Measurements from ENCODE around the gene PPP6R2.
A peak's percentile ranks its signal among the peaks of the same experiment; 100 is the strongest.

PPP6R2 gene

DNA sequence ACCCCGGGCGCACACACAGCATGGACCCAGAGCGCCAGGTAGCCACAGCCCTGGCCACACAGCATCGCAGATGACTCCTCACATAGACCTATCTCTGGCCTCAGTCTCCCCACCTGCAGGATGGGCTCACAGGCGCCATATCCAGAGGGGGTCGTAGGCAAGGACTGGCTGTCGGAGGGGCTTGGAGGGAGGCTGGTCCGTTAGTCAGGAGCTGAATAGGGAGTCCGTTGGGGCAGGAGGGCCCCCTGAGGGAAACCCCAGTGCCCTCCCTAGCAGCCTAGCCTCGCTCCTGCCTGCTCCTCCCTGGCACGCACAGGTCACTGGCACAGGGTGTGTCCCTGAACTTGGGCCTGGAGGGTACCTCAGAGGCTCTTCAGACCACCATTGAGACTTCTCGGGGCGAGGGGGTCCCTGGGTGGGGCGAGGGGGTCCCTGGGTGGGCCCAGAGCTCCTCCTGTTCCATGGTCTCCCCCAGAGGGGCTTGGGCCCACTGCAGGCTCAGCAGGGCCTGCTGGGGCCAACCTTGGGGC lies 37.7 kb upstream of the PPP6R2 start:
- no peak for DNase-seq (ENCODE audit: low read depth)

- DNase-seq (ENCODE audit: low read depth) = no peak
These were observed 37.1 kb upstream of the PPP6R2 start for GRCh38 chr22:50305923-50306566.

DNA sequence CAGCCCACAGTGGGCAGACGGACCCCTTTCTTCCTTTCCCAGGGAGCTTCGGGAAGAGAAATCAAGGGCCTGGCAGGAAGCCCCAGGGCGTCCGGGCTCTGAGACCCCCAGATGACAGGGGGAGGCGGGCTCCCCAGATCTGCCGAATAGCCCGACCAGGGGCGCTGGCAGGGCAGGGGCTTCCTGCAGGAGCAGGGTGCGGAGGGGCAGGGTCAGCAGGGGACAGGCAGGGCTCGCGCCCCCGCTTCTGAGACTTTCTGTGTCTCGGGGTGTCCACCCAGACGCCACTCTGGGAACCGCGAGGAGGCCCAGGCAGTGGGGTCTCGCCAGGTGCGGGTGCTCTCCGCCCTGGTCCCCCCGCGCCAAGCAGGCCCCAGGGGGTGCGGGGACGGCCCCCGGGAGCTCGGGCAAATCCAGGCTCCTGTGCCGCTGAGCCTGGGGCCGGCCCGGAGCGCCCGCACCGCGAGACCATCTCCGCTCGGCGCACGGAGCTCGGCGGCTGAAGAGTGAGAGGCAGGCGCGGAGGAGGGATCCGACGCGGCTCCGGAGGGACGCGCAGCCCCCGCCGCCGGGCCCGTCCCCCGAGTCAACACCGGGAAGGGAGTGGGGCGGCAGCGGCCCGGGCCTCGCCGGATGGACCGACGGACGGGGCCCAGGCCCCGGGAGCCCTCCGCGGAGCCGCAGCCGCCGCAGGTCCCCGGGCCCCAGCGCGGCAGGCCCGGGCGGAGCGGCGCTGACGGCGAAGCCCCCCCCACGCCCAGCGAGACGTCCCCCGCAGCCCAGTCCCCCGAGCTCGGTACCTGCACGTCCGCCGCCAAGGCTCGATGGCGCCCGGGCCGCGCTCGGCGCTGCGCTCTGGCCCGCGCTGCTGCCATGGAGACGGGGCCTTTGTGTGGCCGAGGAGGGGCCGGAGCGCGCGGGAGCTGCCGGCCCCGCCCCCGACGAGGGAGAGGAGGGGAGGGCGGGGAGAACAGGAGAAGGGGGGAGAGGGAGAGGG lies 36.1 kb upstream of the PPP6R2 start, which contains the start of gene PLXNB2:
PLXNB2 (minus strand) TSS at position 894 of the 997 bp plus-strand sequence. CDS start 17,062 bp downstream, outside the sequence.
- no peak for DNase-seq (ENCODE audit: low read depth)

GRCh38 chr22:50307890-50308596 lies 35.1 kb upstream of the PPP6R2 start:
- DNase-seq (ENCODE audit: low read depth) = no peak

- no peak for DNase-seq (ENCODE audit: low read depth)
These were observed 34.6 kb upstream of the PPP6R2 start for GRCh38 chr22:50308597-50308935.

GRCh38 chr22:50308986-50309600 lies 34.0 kb upstream of the PPP6R2 start:
- DNase-seq (ENCODE audit: low read depth) = no peak

DNA sequence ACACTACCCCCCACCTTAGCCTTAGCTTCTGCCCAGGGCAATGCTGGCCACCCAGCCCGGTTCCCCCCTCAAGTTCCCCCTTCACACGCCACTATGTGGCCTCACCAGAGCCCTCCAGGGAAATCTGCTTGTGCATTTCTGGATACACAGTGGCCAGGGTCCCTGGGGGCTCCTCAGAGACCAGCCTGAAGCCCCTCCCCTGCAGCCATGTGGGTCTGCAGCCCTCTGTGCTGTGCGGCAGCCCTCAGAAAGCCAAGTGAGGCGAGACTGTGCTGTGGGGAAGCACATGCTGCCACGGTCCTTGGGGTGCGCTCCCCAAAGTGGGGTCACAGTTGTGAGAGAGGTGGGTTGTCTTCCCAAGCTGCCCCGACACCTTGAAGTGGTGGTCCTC lies 33.5 kb upstream of the PPP6R2 start:
- DNase-seq (ENCODE audit: low read depth) = no peak

DNA sequence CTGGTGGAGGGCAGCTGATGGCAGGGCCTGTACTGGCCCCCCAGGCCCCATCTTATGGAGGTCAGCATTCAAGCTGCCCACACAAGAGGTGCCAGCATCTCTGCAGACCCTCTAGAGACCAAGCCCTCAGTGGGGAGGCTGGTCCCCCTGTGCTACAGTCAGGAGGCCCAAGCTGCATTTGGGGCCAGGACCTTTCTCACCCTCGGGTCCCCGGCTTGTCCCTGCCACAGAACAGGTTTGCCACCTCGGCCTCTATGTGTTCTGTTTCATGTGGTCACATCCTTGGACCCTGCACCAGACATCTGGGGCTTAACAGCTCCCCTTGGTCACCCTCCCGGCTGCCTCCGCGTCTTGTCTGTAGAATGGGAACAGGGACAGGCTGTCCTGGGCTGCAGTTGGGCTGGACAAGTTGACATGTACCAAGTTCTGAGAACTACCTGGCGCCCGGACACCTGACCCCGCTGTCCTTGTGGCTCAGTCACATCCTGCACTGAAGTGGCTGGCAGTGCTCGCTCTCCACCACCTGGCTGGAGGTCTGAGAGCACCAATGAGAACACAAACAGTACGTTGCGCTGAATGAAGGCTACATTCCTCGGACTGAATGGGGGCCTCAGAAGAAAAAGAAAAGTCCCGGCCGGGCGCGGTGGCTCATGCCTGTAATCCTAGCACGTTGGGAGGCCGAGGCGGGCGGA lies 33.0 kb upstream of the PPP6R2 start:
- no peak for DNase-seq (ENCODE audit: low read depth)

DNA sequence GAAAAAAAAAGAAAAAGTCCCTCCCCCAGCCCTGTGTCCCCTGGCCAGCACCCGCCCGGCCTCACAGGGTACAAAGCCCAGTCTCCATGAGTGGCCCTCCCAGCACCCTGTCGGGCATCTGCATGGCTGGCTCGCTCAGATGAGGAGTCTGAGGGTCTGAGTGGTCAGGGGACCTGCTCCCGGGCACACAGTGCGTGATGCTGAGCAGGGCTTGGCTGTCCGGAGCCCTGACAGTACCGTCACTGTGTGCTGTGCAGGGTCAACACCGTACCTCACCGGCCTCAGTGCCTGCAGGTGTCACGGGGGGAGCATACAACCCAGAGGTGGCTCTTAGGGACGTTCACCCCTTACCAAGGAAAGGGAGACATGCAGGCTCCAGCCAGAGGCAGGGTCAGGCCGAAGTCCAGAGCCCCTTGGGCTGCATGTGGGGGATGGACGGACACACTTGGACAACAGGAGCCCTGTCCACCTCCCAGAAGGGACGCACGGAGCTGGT lies 32.1 kb upstream of the PPP6R2 start:
- no peak for DNase-seq (ENCODE audit: low read depth)

GRCh38 chr22:50311606-50312351 lies 31.3 kb upstream of the PPP6R2 start:
- no peak for DNase-seq (ENCODE audit: low read depth)

DNA sequence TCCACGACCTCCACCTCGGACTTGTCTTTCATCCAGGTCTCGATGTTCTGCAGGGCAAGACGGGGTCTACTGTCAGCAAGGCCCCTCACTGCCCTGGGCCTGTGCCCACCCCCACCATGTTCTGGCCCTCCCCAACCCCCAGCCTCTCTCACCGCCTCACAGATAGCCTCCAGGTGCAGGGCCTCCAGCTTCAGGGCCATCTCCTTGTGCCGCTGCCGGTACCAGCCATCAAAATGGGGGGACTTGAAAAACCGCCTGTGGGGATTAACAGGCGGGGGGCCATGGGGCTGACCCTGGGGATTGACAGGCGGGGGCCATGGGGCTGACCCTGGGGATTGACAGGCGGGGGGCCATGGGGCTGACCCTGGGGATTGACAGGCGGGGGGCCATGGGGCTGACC lies 30.8 kb upstream of the PPP6R2 start:
- DNase-seq (ENCODE audit: low read depth) = no peak

GRCh38 chr22:50313021-50313420 lies 30.1 kb upstream of the PPP6R2 start:
- DNase-seq (ENCODE audit: low read depth) = no peak

DNA sequence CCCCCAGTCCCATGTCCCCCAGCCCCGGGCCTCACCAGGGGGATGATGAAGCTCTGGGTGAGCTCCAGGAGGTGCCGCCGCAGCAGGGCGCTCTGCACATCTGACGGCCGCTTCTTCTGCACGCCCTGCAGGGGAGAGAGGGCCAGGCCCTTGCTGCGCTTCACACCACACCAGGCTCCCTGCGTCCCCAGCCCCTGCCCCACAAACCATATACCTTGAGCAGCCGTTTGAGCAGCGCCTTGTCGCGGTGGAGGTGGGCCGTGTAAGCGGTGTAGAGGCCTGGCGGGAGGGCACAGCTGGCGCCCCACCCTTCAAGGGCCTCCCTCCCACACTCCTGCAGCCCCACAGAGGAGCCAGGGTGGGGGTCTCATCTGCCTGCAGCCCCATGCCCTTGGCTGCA lies 29.5 kb upstream of the PPP6R2 start:
- no peak for DNase-seq (ENCODE audit: low read depth)

DNA sequence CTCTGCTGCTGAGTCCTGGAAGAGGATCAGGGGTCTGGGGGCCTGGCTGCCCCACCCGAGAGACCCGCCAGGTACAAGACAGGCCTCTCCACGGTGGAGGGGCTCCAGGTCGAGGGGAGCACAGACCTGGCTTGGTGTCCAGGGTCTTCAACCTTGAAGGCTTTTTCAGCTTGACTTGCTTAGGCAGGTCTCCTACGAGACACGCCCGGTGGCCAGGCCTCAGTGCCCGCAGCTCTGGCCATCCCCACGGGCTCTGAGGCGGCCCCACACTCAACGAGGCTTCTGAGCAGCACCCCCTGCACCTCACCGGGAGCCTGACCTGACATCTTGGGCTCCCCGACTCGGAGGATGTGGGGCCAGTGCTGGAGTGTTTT lies 29.1 kb upstream of the PPP6R2 start:
- DNase-seq (ENCODE audit: low read depth) = no peak

DNA sequence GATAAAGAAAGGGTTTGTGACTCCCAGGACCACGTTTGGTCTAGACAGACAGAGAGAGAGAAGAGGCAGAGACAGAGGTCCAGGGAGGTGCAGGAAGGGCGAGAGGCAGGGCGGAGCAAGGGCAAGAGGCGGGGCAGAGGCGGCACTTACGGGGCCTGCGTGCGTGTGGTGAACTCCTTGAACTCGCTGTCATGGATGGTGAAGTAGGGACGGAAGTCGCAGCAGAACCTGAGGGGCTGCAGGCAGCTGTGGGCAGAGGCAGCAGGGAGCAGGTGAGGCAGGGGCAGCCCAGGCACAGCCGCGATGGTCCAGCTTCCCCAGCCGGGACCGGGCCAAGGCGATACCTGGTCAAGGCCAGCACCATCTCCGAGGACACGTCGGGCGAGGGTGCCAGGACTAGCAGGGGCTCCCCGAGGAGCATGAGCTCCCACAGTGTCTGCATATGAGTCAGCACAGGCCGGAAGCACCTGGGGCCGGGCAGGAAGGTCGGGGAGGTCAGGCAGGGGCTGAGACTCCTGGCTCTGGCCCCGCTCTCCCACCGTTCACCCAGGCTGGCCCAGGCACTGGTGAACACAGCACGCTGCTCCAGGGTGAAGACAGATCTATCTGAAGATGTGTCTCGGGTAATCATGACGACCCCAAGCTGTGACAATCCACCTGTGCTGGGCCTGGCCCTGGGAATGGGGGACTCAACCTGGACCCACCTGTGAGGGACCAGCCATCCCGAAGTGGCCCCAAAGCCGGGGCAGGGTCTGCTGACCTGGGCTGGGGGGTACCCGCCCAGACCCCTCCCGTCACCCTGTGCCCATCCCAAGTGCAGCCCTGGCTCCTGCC lies 28.5 kb upstream of the PPP6R2 start:
- peak; percentile 44 for DNase-seq (ENCODE audit: low read depth)

- no peak for DNase-seq (ENCODE audit: low read depth)
These were observed 27.6 kb upstream of the PPP6R2 start for GRCh38 chr22:50315289-50316113.

DNA sequence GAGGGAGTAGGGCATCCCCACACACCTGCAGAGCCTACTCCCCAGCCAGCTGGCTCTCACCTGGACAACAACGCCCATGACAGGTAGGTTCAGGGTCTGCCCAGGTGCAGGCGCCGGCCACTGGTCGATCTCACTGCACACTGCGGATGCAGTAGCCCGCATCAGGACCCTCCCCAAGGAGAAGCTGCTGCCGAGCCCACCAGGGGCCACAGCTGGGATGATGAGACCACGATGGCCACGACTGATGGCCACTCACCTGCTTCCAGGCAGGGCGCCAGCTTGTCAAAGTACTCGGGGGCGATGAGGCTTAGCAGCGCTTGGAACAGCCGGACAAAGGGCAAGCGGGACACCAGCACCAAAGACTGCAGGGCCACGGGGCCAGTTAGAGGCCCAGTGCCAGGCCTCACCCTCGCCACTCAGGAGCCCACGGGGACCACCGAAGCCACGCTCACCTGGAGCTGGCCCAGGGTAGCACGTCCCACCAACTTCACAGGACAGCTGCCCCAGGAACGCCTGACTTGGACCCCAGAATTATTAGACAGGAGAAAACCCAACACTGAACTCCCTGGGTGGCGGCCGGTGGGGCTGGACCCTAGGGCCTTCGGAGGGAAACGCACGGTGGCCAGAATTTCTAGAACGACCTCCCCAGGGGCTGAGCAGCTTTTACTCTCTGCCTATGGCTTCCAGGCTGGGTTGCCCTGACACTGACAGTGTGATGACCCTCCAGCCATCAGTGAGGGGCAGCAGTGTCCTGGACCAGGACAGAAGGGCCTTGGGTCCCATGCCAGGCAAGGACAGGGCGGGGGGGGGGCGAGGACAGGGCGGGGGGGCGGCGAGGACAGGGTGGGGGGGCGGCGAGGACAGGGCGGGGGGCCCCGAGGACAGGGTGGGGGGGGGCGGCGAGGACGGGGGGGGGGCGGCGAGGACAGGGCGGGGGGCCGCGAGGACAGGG lies 26.7 kb upstream of the PPP6R2 start:
- no peak for DNase-seq (ENCODE audit: low read depth)

DNA sequence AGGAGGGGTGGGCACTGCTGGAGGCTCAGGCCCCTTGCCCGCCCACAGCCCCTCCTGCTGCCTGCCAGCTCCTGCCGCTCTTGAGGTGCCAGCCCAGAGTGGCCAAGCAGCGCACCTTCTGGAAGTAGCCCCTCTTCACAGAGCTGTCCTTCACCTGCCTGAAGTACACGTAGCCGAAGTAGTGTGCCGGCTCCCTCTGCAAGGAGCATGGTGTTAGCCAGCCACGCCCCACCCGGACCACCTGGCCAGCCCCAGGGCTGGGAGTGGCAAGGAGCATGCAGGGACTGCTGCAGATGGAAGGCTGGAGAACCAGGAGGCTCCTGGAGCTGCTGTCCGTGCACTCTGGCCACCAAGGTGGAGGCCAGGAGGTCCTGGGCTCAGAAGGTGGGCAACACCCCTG lies 25.9 kb upstream of the PPP6R2 start:
- DNase-seq (ENCODE audit: low read depth) = no peak
